SK-N-MC (cell line): ENCODE data around the gene CEACAM21.

Source experiments
- EZH2 ChIP-seq: fragments of 200-600 bp; sonication (generic); IDR thresholded peaks from one replicate; pipeline ENCODE4 v1.6.1; 2017; ENCODE audit warnings: antibody characterized with exemption
- POLR2AphosphoS5 ChIP-seq: IDR thresholded peaks from 2 replicates; pipeline ENCODE4 v1.6.1; 2012; ENCODE audit warnings: mild to moderate bottlenecking, low read depth, low read length, borderline replicate concordance

DNA sequence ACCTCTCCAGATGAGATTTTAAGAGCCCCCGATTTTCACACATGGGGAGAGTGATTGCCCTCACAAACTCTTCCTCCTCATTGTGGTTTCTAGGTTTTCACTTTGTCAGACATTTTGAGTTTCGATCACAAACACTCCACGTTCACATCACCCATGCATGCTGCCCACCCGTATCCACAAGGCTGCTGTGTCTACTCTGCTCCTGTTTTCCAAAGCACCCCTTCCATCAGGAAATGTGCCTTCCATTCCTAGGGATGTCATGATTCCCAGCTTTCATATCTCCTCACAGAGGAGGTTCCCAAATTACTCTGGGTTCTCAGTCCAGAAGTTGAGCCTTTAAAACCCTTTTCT, 45.8 kb upstream of the CEACAM21 start:
- TF ChIP-seq EZH2: no peak
- no peak for TF ChIP-seq POLR2AphosphoS5
